Measurements from ENCODE around the gene KRTAP10-7.

Gene KRTAP10-7

DNA sequence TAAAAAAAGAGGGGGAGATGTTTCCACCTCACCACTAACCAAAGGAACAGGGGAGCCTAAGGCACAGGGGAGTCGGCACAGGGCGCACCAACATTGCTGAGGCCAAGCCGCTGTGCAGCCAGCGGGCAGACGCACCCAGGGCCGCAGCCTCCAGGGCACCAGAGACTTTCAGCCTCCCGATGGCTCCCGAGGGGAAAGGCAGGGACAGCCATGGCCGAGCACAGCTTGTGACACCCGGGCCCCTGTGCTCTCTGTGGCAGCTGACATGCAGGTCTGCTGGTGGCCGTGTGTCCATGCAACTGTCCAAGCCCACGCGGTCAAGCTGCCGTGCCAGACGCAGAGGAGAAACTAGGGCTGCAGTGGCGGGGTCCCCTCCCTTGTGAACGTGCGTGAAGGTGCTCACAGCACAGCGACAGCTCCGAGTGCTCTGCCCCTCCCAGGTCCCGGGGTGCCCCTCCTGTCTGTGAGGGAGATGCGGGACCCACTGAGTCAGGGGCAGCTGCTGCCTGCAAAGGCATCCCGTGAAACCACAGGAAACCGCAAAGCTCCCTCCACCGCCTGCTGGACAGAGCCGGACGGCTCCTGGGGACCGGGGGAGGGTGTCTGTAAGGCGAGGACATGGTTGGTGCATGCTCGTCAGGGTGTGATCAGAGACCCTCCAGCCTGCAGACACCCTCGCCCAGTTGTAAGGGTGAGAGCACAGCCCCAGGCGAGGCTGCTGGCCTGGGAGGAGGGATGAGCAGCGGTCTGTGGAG is 48.3 kb downstream of the KRTAP10-7 start:
- TF ChIP-seq CTCF (IDR thresholded peaks at IDR 0.05; ENCODE audit: low read depth, low read length) (no peak), EZH2phosphoT487 (IDR thresholded peaks at IDR 0.05; ENCODE audit: low read depth) (no peak)
- H3K36me3 ChIP-seq (replicated peaks; ENCODE audit: low read depth, low read length): no peaks in the 10 kb centered on the region
- H3K27me3 ChIP-seq (ENCODE audit: low read depth, low read length): no peaks in the 10 kb centered on the region

GRCh38 chr21:44649521-44650100 is 49.2 kb downstream of the KRTAP10-7 start:
- no peaks in the 10 kb centered on the region for H3K27me3 ChIP-seq (ENCODE audit: low read depth, low read length)

More for the DNA sequence above, 48.3 kb downstream of the KRTAP10-7 start:
- Histone ChIP-seq H4K20me1 (ENCODE audit: insufficient read depth, low read length) (no peaks in the 10 kb centered on the region), H3K4me2 (ENCODE audit: low read length) (no peak overlapping the region), H2AFZ (ENCODE audit: low read depth, low read length) (no peak overlapping the region), H3K27ac (ENCODE audit: low read length) (no peak overlapping the region), H3K4me3 (ENCODE audit: low read length) (no peak overlapping the region), H3K9me3 (ENCODE audit: insufficient read depth, low read length) (no peaks in the 10 kb centered on the region), H3K4me1 (ENCODE audit: low read length) (no peaks in the 10 kb centered on the region), H3K79me2 (ENCODE audit: low read length) (no peaks in the 10 kb centered on the region), H3K9ac (ENCODE audit: low read length) (no peak overlapping the region)

DNA sequence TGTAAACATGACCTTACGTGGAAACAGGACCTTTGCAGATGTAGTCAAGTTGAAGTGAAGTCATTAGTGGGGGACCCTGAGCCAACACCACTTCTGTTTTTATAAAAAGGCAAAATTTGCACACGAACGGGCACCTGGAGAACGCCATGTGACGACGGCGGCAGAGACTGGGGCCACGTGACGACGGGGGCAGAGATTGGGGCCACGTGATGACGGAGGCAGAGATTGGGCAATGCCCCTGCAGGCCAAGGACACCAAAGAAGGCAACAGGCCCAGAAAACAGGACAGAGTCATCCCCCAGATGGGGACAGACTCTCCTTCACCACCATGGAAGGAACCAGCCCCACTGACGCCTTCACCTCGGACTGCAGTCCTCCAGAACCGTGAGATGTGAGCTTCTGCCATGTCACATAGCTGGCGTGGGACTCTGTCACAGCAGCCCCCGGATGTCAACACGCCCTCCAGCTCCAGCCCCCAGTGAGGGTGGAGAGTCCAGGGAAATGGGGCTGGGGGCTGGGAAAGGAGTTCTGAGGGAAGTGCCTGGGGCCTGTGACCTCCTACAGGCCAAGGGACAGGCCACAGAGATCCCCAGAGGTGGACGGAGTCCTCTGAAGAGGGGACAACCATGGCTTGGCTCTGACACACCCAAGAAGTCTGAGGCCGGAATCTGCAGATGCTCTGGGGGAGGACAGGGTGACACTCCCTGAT is 50.0 kb downstream of the KRTAP10-7 start:
- no peaks in the 10 kb centered on the region for H4K20me1 ChIP-seq (ENCODE audit: insufficient read depth, low read length)
- H3K27ac ChIP-seq (ENCODE audit: low read length): no peak overlapping the region
- H2AFZ ChIP-seq (ENCODE audit: low read depth, low read length): no peak overlapping the region
- H3K27me3 ChIP-seq (ENCODE audit: low read depth, low read length): no peaks in the 10 kb centered on the region
- H3K4me3 ChIP-seq (ENCODE audit: low read length): no peak overlapping the region
- no peak overlapping the region for H3K4me2 ChIP-seq (ENCODE audit: low read length)
- H3K4me1 ChIP-seq (ENCODE audit: low read length): no peaks in the 10 kb centered on the region
- TF ChIP-seq EZH2phosphoT487 (IDR thresholded peaks at IDR 0.05; ENCODE audit: low read depth) (no peak), CTCF (IDR thresholded peaks at IDR 0.05; ENCODE audit: low read depth, low read length) (no peak)
- H3K36me3 ChIP-seq (replicated peaks; ENCODE audit: low read depth, low read length): no peaks in the 10 kb centered on the region
- H3K9ac ChIP-seq (ENCODE audit: low read length): no peak overlapping the region
- no peaks in the 10 kb centered on the region for H3K79me2 ChIP-seq (ENCODE audit: low read length)
- H3K9me3 ChIP-seq (ENCODE audit: insufficient read depth, low read length): no peaks in the 10 kb centered on the region

More at GRCh38 chr21:44649521-44650100, 49.2 kb downstream of the KRTAP10-7 start:
- Histone ChIP-seq H3K4me1 (ENCODE audit: low read length) (no peaks in the 10 kb centered on the region), H3K9ac (ENCODE audit: low read length) (no peak overlapping the region), H3K9me3 (ENCODE audit: insufficient read depth, low read length) (no peaks in the 10 kb centered on the region), H3K27ac (ENCODE audit: low read length) (no peak overlapping the region), H3K79me2 (ENCODE audit: low read length) (no peaks in the 10 kb centered on the region), H2AFZ (ENCODE audit: low read depth, low read length) (no peak overlapping the region), H3K4me2 (ENCODE audit: low read length) (no peak overlapping the region), H3K36me3 (replicated peaks; ENCODE audit: low read depth, low read length) (no peaks in the 10 kb centered on the region), H3K4me3 (ENCODE audit: low read length) (no peak overlapping the region), H4K20me1 (ENCODE audit: insufficient read depth, low read length) (no peaks in the 10 kb centered on the region)
- no peak for TF ChIP-seq EZH2phosphoT487 (IDR thresholded peaks at IDR 0.05; ENCODE audit: low read depth)
- no peak for TF ChIP-seq CTCF (IDR thresholded peaks at IDR 0.05; ENCODE audit: low read depth, low read length)

Measured in OCI-LY3 (cell line).